ENCODE data around the gene IP6K3. TPM values are rescaled to one million over a fixed set of nuclear protein-coding genes. Genes with fewer than 3 reads are reported as not detected.

The IP6K3 gene
- total RNA-seq, 1 experiment from 2014 or later: not detected

DNA sequence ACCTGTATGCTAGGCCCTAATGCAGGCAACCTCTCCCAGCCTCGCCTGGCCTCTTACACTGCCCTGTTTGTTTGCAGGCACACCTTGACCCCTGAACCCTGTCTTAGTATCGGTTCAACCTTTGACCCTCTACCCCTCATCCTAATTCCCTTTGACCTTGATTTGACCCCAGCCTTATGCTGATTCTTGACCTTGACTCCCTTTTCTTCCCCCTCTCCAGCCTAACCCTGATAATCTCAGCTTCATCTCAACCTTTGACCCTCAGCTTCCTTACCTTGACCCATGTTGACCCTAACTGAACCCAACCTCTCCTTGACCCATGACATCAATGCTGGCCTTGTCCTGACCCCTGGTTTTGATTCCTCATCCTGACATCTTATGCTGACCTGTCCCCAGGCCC, 69.0 kb downstream of the IP6K3 start:
- Histone ChIP-seq H3K27me3 (ENCODE audit: control insufficient read depth, insufficient read depth, low read length) (no peaks in the 10 kb centered on the region), H3K36me3 (ENCODE audit: control insufficient read depth, insufficient read depth, low read length) (no peaks in the 10 kb centered on the region; the same call in 1 of the 2 replicates), H3K4me3 (ENCODE audit: low read depth in 2 of 2, low read length in 2 of 2) (no peak overlapping the region), H3K4me1 (ENCODE audit: control insufficient read depth, insufficient read depth, low read length) (peaks cover 8% of the 10 kb centered on the region), H3K27ac (ENCODE audit: low read length) (no peak overlapping the region), H3K9me3 (ENCODE audit: control insufficient read depth, insufficient read depth, low read depth, low read length) (no peaks in the 10 kb centered on the region)
- POLR2A ChIA-PET: no interaction called here
- TF ChIP-seq POLR2AphosphoS5 (IDR thresholded peaks at IDR 0.05; ENCODE audit: low read depth, low read length) (no peak), SIN3A (IDR thresholded peaks at IDR 0.05; ENCODE audit: borderline replicate concordance, insufficient read depth, low read depth, low read length) (no peak), TCF7L2 (IDR thresholded peaks at IDR 0.05; ENCODE audit: low read depth, low read length) (no peak)
- TF ChIP-seq, protein P1, sequence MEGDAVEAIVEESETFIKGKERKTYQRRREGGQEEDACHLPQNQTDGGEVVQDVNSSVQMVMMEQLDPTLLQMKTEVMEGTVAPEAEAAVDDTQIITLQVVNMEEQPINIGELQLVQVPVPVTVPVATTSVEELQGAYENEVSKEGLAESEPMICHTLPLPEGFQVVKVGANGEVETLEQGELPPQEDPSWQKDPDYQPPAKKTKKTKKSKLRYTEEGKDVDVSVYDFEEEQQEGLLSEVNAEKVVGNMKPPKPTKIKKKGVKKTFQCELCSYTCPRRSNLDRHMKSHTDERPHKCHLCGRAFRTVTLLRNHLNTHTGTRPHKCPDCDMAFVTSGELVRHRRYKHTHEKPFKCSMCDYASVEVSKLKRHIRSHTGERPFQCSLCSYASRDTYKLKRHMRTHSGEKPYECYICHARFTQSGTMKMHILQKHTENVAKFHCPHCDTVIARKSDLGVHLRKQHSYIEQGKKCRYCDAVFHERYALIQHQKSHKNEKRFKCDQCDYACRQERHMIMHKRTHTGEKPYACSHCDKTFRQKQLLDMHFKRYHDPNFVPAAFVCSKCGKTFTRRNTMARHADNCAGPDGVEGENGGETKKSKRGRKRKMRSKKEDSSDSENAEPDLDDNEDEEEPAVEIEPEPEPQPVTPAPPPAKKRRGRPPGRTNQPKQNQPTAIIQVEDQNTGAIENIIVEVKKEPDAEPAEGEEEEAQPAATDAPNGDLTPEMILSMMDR (IDR thresholded peaks at IDR 0.05): no peak
- TF ChIP-seq, protein P2, sequence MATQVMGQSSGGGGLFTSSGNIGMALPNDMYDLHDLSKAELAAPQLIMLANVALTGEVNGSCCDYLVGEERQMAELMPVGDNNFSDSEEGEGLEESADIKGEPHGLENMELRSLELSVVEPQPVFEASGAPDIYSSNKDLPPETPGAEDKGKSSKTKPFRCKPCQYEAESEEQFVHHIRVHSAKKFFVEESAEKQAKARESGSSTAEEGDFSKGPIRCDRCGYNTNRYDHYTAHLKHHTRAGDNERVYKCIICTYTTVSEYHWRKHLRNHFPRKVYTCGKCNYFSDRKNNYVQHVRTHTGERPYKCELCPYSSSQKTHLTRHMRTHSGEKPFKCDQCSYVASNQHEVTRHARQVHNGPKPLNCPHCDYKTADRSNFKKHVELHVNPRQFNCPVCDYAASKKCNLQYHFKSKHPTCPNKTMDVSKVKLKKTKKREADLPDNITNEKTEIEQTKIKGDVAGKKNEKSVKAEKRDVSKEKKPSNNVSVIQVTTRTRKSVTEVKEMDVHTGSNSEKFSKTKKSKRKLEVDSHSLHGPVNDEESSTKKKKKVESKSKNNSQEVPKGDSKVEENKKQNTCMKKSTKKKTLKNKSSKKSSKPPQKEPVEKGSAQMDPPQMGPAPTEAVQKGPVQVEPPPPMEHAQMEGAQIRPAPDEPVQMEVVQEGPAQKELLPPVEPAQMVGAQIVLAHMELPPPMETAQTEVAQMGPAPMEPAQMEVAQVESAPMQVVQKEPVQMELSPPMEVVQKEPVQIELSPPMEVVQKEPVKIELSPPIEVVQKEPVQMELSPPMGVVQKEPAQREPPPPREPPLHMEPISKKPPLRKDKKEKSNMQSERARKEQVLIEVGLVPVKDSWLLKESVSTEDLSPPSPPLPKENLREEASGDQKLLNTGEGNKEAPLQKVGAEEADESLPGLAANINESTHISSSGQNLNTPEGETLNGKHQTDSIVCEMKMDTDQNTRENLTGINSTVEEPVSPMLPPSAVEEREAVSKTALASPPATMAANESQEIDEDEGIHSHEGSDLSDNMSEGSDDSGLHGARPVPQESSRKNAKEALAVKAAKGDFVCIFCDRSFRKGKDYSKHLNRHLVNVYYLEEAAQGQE (IDR thresholded peaks at IDR 0.05; ENCODE audit: insufficient read depth in 1 of 2, low read depth in 2 of 2, low read length in 1 of 2): no peak
- CTCF ChIA-PET: no interaction called here
- in situ Hi-C loops (cut with HindIII; ENCODE audit: low pct_unique_long_range_greater_than_20kb, low sequenced_read_pairs) (no loop called here), intact Hi-C loops (cut with micrococcal nuclease; ENCODE audit: unreplicated experiment) (no loop called here)
- ATAC-seq (no peak), DNase-seq (ENCODE audit: low read depth, low spot score) (no peak)
- BruUV-seq (replicated peaks): no TSS peak

DNA sequence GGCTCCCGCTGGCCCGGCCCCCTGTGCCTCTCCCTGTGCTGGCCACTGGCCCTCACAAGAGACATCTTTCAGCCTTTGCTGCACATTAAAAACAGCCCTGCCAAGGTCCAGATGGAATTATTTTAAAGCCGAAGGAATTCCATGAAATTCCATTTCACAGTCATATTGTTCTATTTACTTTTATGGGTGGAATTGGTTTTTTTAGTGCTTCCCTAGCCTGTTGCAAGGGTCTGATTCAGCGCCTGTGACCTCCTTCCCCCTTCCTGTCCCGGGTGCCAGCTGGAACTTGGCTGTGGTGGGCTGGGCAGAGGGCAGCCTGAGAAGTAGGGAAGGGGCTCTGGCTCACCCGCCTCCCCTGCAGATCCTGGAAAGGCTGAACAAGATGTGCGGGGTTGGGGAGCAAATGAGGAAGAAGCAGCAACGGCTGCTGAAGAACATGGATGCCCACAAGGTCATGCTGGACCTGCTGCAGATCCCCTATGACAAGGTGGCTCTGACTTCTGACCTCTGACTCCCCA, 69.5 kb downstream of the IP6K3 start:
- no peaks in the 10 kb centered on the region for H3K9me3 ChIP-seq (ENCODE audit: control insufficient read depth, insufficient read depth, low read depth, low read length)
- CTCF ChIA-PET: no interaction called here
- no peaks in the 10 kb centered on the region for H3K27me3 ChIP-seq (ENCODE audit: control insufficient read depth, insufficient read depth, low read length)
- in situ Hi-C loops (cut with HindIII; ENCODE audit: low pct_unique_long_range_greater_than_20kb, low sequenced_read_pairs) (no loop called here), intact Hi-C loops (cut with micrococcal nuclease; ENCODE audit: unreplicated experiment) (no loop called here)
- no peaks in the 10 kb centered on the region; the same call in 1 of the 2 replicates for H3K36me3 ChIP-seq (ENCODE audit: control insufficient read depth, insufficient read depth, low read length)
- no peak for ATAC-seq
- BruUV-seq (replicated peaks): no TSS peak
- H3K4me1 ChIP-seq (ENCODE audit: control insufficient read depth, insufficient read depth, low read length): peaks cover 13% of the 10 kb centered on the region
- TF ChIP-seq POLR2AphosphoS5 (IDR thresholded peaks at IDR 0.05; ENCODE audit: low read depth, low read length) (no peak), SIN3A (IDR thresholded peaks at IDR 0.05; ENCODE audit: borderline replicate concordance, insufficient read depth, low read depth, low read length) (no peak), TCF7L2 (IDR thresholded peaks at IDR 0.05; ENCODE audit: low read depth, low read length) (no peak)
- TF ChIP-seq, protein P2 (IDR thresholded peaks at IDR 0.05; ENCODE audit: insufficient read depth in 1 of 2, low read depth in 2 of 2, low read length in 1 of 2): no peak
- TF ChIP-seq, protein P1 (IDR thresholded peaks at IDR 0.05): no peak
- no peak overlapping the region for H3K27ac ChIP-seq (ENCODE audit: low read length)
- H3K4me3 ChIP-seq (ENCODE audit: low read depth in 2 of 2, low read length in 2 of 2): no peak overlapping the region
- DNase-seq (ENCODE audit: low read depth, low spot score): no peak
- POLR2A ChIA-PET: no interaction called here

Measured in Panc1 (cell line).